Measurements from ENCODE around the gene ALK. TPM values are rescaled to one million over a fixed set of nuclear protein-coding genes. Genes with fewer than 3 reads are reported as not detected.

ALK gene
- total RNA-seq, 1 experiment from 2014 or later, result 0.07 TPM

DNA sequence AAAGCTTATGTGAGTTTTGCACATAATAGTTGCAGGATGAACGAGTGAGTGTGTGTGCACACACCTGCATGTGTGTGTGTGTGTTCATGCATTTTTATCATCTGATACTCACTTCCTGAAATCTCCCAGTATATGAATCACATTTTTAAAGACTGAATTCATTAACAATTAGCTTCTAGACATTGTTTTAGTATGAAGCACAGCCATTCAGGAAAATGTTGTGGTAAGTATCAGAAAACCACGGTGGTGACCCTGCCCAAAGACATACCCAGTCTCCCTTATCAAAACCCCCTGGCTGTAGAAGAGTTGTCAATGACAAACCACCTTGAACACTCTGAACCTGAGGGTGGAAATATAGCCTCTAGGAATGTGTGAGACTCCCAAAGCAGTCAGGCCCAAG is 220.8 kb downstream of the ALK start:
- no peaks in the 10 kb centered on the region for H3K36me3 Mint-ChIP-seq (ENCODE audit: insufficient read depth, unreplicated experiment)
- CTCF ChIA-PET, result no interaction called here
- intact Hi-C loops (cut with micrococcal nuclease), result no loop called here
- H3K27ac Mint-ChIP-seq (ENCODE audit: low read depth, unreplicated experiment), result no peak overlapping the region
- DNase-seq (ENCODE audit: unreplicated experiment), result no peak
- H3K9me3 Mint-ChIP-seq (ENCODE audit: unreplicated experiment), result no peaks in the 10 kb centered on the region
- POLR2A ChIA-PET, result no interaction called here
- no peak overlapping the region for H3K4me3 Mint-ChIP-seq (ENCODE audit: unreplicated experiment)
- BruUV-seq (replicated peaks), result no TSS peak
- no peaks in the 10 kb centered on the region for H3K4me1 Mint-ChIP-seq (ENCODE audit: insufficient read depth, unreplicated experiment)
- no peaks in the 10 kb centered on the region for H3K27me3 Mint-ChIP-seq (ENCODE audit: insufficient read depth, unreplicated experiment)
- TF ChIP-seq, protein P1, sequence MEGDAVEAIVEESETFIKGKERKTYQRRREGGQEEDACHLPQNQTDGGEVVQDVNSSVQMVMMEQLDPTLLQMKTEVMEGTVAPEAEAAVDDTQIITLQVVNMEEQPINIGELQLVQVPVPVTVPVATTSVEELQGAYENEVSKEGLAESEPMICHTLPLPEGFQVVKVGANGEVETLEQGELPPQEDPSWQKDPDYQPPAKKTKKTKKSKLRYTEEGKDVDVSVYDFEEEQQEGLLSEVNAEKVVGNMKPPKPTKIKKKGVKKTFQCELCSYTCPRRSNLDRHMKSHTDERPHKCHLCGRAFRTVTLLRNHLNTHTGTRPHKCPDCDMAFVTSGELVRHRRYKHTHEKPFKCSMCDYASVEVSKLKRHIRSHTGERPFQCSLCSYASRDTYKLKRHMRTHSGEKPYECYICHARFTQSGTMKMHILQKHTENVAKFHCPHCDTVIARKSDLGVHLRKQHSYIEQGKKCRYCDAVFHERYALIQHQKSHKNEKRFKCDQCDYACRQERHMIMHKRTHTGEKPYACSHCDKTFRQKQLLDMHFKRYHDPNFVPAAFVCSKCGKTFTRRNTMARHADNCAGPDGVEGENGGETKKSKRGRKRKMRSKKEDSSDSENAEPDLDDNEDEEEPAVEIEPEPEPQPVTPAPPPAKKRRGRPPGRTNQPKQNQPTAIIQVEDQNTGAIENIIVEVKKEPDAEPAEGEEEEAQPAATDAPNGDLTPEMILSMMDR (IDR thresholded peaks at IDR 0.05; ENCODE audit: unreplicated experiment), result no peak

DNA sequence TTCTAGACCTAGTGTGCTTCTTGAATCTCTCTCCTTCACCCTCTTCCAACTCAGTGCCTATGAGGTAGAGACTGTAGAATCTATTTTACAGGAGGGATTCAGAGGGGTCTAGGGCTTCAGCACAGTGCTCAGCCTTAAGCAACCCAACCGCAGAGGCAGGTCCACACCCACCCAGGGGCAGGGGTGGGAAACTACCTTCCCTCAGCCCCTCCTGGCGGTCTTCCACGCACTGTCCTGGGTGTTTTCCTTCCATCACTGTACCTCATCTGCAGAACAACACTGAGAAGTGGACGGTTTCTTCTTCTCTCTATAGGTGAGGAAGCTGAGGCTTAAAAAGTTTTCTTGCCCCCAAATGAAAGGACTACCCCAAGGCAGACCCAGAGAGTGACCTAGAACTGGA is 222.3 kb downstream of the ALK start:
- intact Hi-C loops (cut with micrococcal nuclease), result no loop called here
- H3K4me1 Mint-ChIP-seq (ENCODE audit: insufficient read depth, unreplicated experiment), result no peaks in the 10 kb centered on the region
- no peak overlapping the region for H3K4me3 Mint-ChIP-seq (ENCODE audit: unreplicated experiment)
- H3K9me3 Mint-ChIP-seq (ENCODE audit: unreplicated experiment), result no peaks in the 10 kb centered on the region
- ChIA-PET CTCF (no interaction called here), POLR2A (no interaction called here)
- TF ChIP-seq, protein P1 (IDR thresholded peaks at IDR 0.05; ENCODE audit: unreplicated experiment), result no peak
- H3K27me3 Mint-ChIP-seq (ENCODE audit: insufficient read depth, unreplicated experiment), result no peaks in the 10 kb centered on the region
- no peaks in the 10 kb centered on the region for H3K36me3 Mint-ChIP-seq (ENCODE audit: insufficient read depth, unreplicated experiment)
- no peak overlapping the region for H3K27ac Mint-ChIP-seq (ENCODE audit: low read depth, unreplicated experiment)
- no TSS peak for BruUV-seq (replicated peaks)
- DNase-seq (ENCODE audit: unreplicated experiment), result no peak

DNA sequence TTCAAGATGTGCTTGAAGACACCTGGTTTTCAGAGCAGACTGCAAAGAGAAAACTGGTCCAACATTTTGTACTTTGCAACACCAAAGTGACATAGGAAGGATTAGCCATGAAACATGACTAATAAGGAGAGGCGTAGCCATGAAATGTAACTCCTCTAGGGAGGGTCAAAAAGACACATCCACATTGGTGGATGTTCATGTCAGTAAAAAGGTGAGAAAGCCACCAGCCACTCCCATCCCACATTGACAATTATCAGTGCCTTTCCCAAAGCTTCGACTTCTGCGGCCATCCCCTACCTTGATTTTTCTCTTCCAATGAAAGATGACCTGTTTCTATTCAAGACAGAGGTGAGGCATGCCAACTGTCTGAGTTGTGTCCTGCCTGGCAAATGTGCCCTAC is 223.2 kb downstream of the ALK start:
- DNase-seq (ENCODE audit: unreplicated experiment), result peak; percentile 26
- Mint-ChIP-seq H3K4me3 (ENCODE audit: unreplicated experiment) (no peak overlapping the region), H3K27ac (ENCODE audit: low read depth, unreplicated experiment) (no peak overlapping the region), H3K27me3 (ENCODE audit: insufficient read depth, unreplicated experiment) (peaks cover 6% of the 10 kb centered on the region), H3K9me3 (ENCODE audit: unreplicated experiment) (no peaks in the 10 kb centered on the region), H3K36me3 (ENCODE audit: insufficient read depth, unreplicated experiment) (no peaks in the 10 kb centered on the region), H3K4me1 (ENCODE audit: insufficient read depth, unreplicated experiment) (no peaks in the 10 kb centered on the region)
- no TSS peak for BruUV-seq (replicated peaks)
- intact Hi-C loops (cut with micrococcal nuclease), result no loop called here
- TF ChIP-seq, protein P1 (IDR thresholded peaks at IDR 0.05; ENCODE audit: unreplicated experiment), result no peak
- ChIA-PET CTCF (interaction anchor here (1.0 kb wide), 1 partner anchor 36 kb away, joined by 3 read pairs; no protein-coding TSS in a partner anchor), POLR2A (interaction anchor here (0.6 to 0.7 kb wide), 2 partner anchors 242 to 376 kb away, joined by 3 read pairs; no protein-coding TSS in a partner anchor)

DNA sequence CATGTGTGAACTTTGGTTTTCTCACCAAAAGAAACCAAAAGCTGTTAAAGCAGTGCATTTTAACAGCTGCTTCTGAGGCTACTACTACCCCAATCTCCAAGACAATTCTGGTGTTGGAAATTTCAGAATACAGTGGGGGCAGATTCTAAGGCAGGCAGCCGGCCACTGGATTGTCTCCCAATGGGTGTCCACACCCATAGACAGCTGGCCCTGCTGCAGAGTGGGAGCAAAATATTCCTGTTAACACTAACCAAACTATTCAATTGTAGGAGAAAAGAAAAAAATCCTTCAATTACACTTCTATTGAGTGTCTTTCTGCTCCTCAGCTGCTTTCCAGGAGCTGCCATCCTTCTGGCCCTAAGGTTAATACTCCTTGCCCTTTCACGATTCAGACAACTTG is 223.7 kb downstream of the ALK start:
- intact Hi-C loops (cut with micrococcal nuclease), result no loop called here
- BruUV-seq (replicated peaks), result no TSS peak
- POLR2A ChIA-PET, result interaction anchor here (0.6 to 0.7 kb wide), 2 partner anchors 59 to 376 kb away, joined by 3 read pairs; no protein-coding TSS in a partner anchor
- CTCF ChIA-PET, result interaction anchor here (1.0 kb wide), 1 partner anchor 36 kb away, joined by 3 read pairs; no protein-coding TSS in a partner anchor
- no peaks in the 10 kb centered on the region for H3K4me1 Mint-ChIP-seq (ENCODE audit: insufficient read depth, unreplicated experiment)
- H3K27me3 Mint-ChIP-seq (ENCODE audit: insufficient read depth, unreplicated experiment), result peaks cover 11% of the 10 kb centered on the region
- TF ChIP-seq, protein P1 (IDR thresholded peaks at IDR 0.05; ENCODE audit: unreplicated experiment), result no peak
- H3K27ac Mint-ChIP-seq (ENCODE audit: low read depth, unreplicated experiment), result no peak overlapping the region
- no peaks in the 10 kb centered on the region for H3K9me3 Mint-ChIP-seq (ENCODE audit: unreplicated experiment)
- H3K36me3 Mint-ChIP-seq (ENCODE audit: insufficient read depth, unreplicated experiment), result no peaks in the 10 kb centered on the region
- no peak for DNase-seq (ENCODE audit: unreplicated experiment)
- H3K4me3 Mint-ChIP-seq (ENCODE audit: unreplicated experiment), result no peak overlapping the region

Data from MCF 10A (cell line).